Measurements from ENCODE around the gene KDM4D.

Gene KDM4D

GRCh38 chr11:95044010-95044409, 70.5 kb downstream of the KDM4D start:
- DNase-seq (ENCODE audit: low read depth), result no peak
- TF ChIP-seq, protein P1, sequence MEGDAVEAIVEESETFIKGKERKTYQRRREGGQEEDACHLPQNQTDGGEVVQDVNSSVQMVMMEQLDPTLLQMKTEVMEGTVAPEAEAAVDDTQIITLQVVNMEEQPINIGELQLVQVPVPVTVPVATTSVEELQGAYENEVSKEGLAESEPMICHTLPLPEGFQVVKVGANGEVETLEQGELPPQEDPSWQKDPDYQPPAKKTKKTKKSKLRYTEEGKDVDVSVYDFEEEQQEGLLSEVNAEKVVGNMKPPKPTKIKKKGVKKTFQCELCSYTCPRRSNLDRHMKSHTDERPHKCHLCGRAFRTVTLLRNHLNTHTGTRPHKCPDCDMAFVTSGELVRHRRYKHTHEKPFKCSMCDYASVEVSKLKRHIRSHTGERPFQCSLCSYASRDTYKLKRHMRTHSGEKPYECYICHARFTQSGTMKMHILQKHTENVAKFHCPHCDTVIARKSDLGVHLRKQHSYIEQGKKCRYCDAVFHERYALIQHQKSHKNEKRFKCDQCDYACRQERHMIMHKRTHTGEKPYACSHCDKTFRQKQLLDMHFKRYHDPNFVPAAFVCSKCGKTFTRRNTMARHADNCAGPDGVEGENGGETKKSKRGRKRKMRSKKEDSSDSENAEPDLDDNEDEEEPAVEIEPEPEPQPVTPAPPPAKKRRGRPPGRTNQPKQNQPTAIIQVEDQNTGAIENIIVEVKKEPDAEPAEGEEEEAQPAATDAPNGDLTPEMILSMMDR (IDR thresholded peaks at IDR 0.05; ENCODE audit: control insufficient read depth, extremely low read depth, insufficient read depth), result no peak
- no peak overlapping the region for H3K4me3 ChIP-seq (ENCODE audit: low read depth, low read length)

DNA sequence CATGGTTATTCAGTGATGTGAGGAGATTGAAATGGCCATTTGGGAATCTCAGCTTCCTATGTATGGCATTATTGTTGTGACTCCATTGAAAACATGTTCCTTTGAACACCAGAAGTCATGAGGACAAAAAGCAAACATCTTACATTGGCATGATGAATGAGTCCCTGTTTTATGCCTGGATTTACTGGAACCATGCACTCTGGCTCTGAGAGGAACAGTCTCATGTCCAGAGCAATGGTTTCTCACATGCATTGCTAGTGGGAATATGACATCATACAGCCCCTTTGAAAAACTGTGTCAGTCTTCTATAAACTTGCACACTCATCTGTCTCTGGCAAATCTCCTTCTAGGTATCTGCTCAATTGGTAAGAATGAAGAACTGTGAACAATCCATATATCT, 72.3 kb downstream of the KDM4D start:
- H3K4me3 ChIP-seq (ENCODE audit: low read depth, low read length), result no peak overlapping the region
- no peak for DNase-seq (ENCODE audit: low read depth)
- TF ChIP-seq, protein P1 (IDR thresholded peaks at IDR 0.05; ENCODE audit: control insufficient read depth, extremely low read depth, insufficient read depth), result no peak

All from LNCaP clone FGC (cell line).